A673 (cell line): ENCODE results near the gene CD6. TPM values are rescaled to one million over a fixed set of nuclear protein-coding genes. Genes with fewer than 3 reads are reported as not detected.

Source experiments
- BruUV-seq: library from RNA; stranded (reverse); fragments of 400-500 nt; replicated peaks from 2 replicates; lab custom pipeline; 2021; lab: Mats Ljungman, UMichigan
- CTCF ChIA-PET: fragments of 300-600 bp; sonication (Branson Sonifier 250); formaldehyde crosslinking; loops from one replicate; lab custom pipeline; 2022; ENCODE audit warnings: antibody characterized with exemption; lab: Charles Lee
- POLR2A ChIA-PET: fragments of 300-600 bp; sonication (Branson Sonifier 250); formaldehyde crosslinking; loops from one replicate; lab custom pipeline; 2022; ENCODE audit warnings: antibody characterized with exemption; ENCODE audit not compliant: low non-redundant PET; lab: Charles Lee
- DNase-seq: peaks from one replicate; pipeline ENCODE4 v3.0.0-alpha.2; 2015; ENCODE audit warnings: low spot score
- H3K27ac ChIP-seq: fragments of 200-600 bp; sonication (generic); 2 replicates; pipeline ENCODE4 v1.5.1; 2016; ENCODE audit warnings: mixed run types, low read depth, mild to moderate bottlenecking, mixed read lengths, antibody characterized with exemption, low read length; ENCODE audit not compliant: poor library complexity, severe bottlenecking
- H3K27me3 ChIP-seq: fragments of 200-600 bp; sonication (generic); replicated peaks from 2 replicates; pipeline ENCODE4 v1.6.1; 2017; ENCODE audit warnings: mixed run types, low read depth, mild to moderate bottlenecking, mixed read lengths, antibody characterized with exemption, low read length; ENCODE audit not compliant: insufficient read depth, poor library complexity
- H3K36me3 ChIP-seq: fragments of 200-600 bp; sonication (generic); 2 replicates; pipeline ENCODE4 v1.6.1; 2016; ENCODE audit warnings: mixed run types, mild to moderate bottlenecking, mixed read lengths, antibody characterized with exemption, low read length; ENCODE audit not compliant: insufficient read depth, poor library complexity, severe bottlenecking
- H3K4me1 ChIP-seq: fragments of 200-600 bp; sonication (generic); 2 replicates; pipeline ENCODE4 v1.6.1; 2017; ENCODE audit warnings: mixed run types, mild to moderate bottlenecking, mixed read lengths, antibody characterized with exemption, low read length; ENCODE audit not compliant: insufficient read depth, poor library complexity, severe bottlenecking
- H3K4me3 ChIP-seq: fragments of 200-600 bp; sonication (generic); 2 replicates; pipeline ENCODE4 v1.5.1; 2016; ENCODE audit warnings: low read depth, mixed run types, mild to moderate bottlenecking, mixed read lengths, low read length; ENCODE audit not compliant: poor library complexity, severe bottlenecking
- H3K9me3 ChIP-seq: fragments of 200-600 bp; sonication (generic); 2 replicates; pipeline ENCODE4 v1.6.1; 2016; ENCODE audit warnings: mixed run types, low read depth, mild to moderate bottlenecking, mixed read lengths, antibody characterized with exemption, low read length; ENCODE audit not compliant: poor library complexity, severe bottlenecking
- EZH2 ChIP-seq: fragments of 200-600 bp; sonication (generic); IDR thresholded peaks from 2 replicates; pipeline ENCODE4 v1.6.1; 2017; ENCODE audit warnings: borderline replicate concordance, low read depth, mild to moderate bottlenecking, mixed read lengths, antibody characterized with exemption, low read length; ENCODE audit not compliant: poor library complexity, severe bottlenecking
- intact Hi-C: fragments of 100-400 bp; cut with micrococcal nuclease; formaldehyde crosslinking; loops from one replicate; pipeline ENCODE4 v1.10.0; 2022; ENCODE audit not compliant: unreplicated experiment
- total RNA-seq: library from RNA; stranded (reverse); gene quantifications from 2 replicates; pipeline ENCODE4 v1.2.3, GENCODE V29; 2021
- TF ChIP-seq, protein P1 (sequence below): fragments of 300-800, 200-600 bp; sonication (generic); conservative IDR thresholded peaks from 2 replicates; pipeline ENCODE4 v1.5.1; 2017; ENCODE audit warnings: low read depth, mild to moderate bottlenecking, antibody characterized with exemption, low read length, moderate library complexity, mixed read lengths

The CD6 gene
- total RNA-seq, 1 experiment from 2014 or later, result not detected

- no peak for DNase-seq
- no peaks in the 10 kb centered on the region for H3K9me3 ChIP-seq
- CTCF ChIA-PET, result no interaction called here
- no peaks in the 10 kb centered on the region for H3K27me3 ChIP-seq
- POLR2A ChIA-PET, result no interaction called here
- H3K4me1 ChIP-seq, result peaks cover 4% of the 10 kb centered on the region
- H3K36me3 ChIP-seq, result no peaks in the 10 kb centered on the region
- no peak overlapping the region for H3K4me3 ChIP-seq
- H3K27ac ChIP-seq, result no peak overlapping the region
- BruUV-seq, result no TSS peak
- TF ChIP-seq, protein P1, sequence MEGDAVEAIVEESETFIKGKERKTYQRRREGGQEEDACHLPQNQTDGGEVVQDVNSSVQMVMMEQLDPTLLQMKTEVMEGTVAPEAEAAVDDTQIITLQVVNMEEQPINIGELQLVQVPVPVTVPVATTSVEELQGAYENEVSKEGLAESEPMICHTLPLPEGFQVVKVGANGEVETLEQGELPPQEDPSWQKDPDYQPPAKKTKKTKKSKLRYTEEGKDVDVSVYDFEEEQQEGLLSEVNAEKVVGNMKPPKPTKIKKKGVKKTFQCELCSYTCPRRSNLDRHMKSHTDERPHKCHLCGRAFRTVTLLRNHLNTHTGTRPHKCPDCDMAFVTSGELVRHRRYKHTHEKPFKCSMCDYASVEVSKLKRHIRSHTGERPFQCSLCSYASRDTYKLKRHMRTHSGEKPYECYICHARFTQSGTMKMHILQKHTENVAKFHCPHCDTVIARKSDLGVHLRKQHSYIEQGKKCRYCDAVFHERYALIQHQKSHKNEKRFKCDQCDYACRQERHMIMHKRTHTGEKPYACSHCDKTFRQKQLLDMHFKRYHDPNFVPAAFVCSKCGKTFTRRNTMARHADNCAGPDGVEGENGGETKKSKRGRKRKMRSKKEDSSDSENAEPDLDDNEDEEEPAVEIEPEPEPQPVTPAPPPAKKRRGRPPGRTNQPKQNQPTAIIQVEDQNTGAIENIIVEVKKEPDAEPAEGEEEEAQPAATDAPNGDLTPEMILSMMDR, result no peak
- TF ChIP-seq EZH2, result no peak
- intact Hi-C loops, result no loop called here
Measured at GRCh38 chr11:61025821-61026120, 54.3 kb downstream of the CD6 start.

DNA sequence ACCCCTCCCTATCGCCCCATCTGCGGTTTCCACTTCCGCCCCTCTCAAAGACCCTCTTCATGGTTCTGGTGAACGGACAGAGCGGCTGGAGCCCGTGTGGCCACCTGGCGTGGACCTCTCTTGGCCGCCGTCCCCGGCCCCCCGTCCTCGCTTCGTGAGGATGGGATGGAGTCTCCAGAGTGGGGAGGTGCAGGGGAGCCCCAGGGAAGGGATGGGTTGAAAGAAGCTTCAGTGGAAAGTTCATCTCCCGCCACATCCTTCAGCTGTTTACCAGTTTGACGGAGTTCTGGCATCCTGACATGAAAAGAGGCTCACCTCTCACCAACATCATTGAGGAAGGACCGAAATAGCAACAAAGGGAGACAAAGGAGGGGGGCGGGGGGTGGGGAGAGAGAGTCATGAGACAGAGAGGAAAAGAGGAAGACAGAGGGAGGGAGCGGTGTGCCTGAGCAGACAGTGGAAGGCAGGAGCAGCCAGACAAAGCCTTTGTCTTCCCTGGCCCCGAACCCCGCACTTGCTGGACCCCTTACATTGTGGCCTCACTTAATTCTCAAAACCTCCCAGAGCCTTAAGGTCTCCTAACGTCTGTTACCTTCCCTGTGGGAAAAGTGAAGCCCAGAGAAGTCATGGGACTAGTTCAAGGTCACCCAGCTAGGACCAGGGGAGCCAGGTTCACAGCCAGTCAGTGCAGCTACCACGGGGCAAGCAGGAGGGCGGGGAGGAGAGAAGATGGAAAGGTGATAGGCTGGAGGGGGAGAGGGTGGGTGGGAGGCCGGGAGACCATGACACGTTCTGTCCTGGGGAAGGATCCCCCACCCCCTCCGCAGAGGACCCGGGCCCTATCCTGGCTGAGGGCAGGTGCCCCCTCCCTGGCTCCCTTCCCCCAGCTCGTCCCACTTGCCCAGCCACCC is 54.9 kb downstream of the CD6 start:
- Histone ChIP-seq H3K27me3 (no peaks in the 10 kb centered on the region), H3K27ac (no peak overlapping the region), H3K4me3 (no peak overlapping the region), H3K36me3 (no peaks in the 10 kb centered on the region), H3K9me3 (no peaks in the 10 kb centered on the region), H3K4me1 (peaks cover 4% of the 10 kb centered on the region)
- POLR2A ChIA-PET, result no interaction called here
- intact Hi-C loops, result no loop called here
- BruUV-seq, result no TSS peak
- TF ChIP-seq EZH2, result no peak
- TF ChIP-seq, protein P1, result no peak
- CTCF ChIA-PET, result no interaction called here
- no peak for DNase-seq

- H3K4me3 ChIP-seq, result no peak overlapping the region
- intact Hi-C loops, result no loop called here
- no peak overlapping the region for H3K27ac ChIP-seq
- H3K9me3 ChIP-seq, result no peaks in the 10 kb centered on the region
- no peaks in the 10 kb centered on the region for H3K27me3 ChIP-seq
- no peaks in the 10 kb centered on the region for H3K36me3 ChIP-seq
- H3K4me1 ChIP-seq, result peaks cover 3% of the 10 kb centered on the region
- no peak for DNase-seq
- no peak for TF ChIP-seq EZH2
- TF ChIP-seq, protein P1, result no peak
- BruUV-seq, result no TSS peak
- CTCF ChIA-PET, result no interaction called here
- POLR2A ChIA-PET, result no interaction called here
Measured at GRCh38 chr11:61027141-61027840, 55.8 kb downstream of the CD6 start.
